DOHH2 (cell line): ENCODE measurements around the gene TFB1M.

Experiments used
- H3F3A ChIP-seq: fragments of 200-600 bp; sonication (generic), shearing (Covaris generic); 2 replicates; pipeline ENCODE4 v1.6.0; 2016; ENCODE audit warnings: antibody characterized with exemption, mild to moderate bottlenecking; ENCODE audit not compliant: control insufficient read depth, insufficient read depth
- H3K27ac ChIP-seq: fragments of 200-600 bp; sonication (generic); 2 replicates; pipeline ENCODE4 v1.5.1; 2014; ENCODE audit warnings: low read depth, mild to moderate bottlenecking, low read length, moderate library complexity
- H3K27me3 ChIP-seq: fragments of 200-600 bp; sonication (generic); 2 replicates; pipeline ENCODE4 v1.6.1; 2014; ENCODE audit warnings: mild to moderate bottlenecking, low read length, mixed read lengths; ENCODE audit not compliant: control insufficient read depth
- H3K36me3 ChIP-seq: fragments of 200-600 bp; sonication (generic); 2 replicates; pipeline ENCODE4 v1.6.1; 2014; ENCODE audit warnings: mild to moderate bottlenecking, low read length, moderate library complexity, mixed read lengths; ENCODE audit not compliant: control insufficient read depth
- H3K4me1 ChIP-seq: fragments of 200-600 bp; sonication (generic); 2 replicates; pipeline ENCODE4 v1.6.1; 2014; ENCODE audit warnings: mild to moderate bottlenecking, low read length, mixed read lengths; ENCODE audit not compliant: control insufficient read depth
- H3K4me2 ChIP-seq: fragments of 200-600 bp; sonication (generic); 2 replicates; pipeline ENCODE4 v1.6.0; 2014; ENCODE audit warnings: mild to moderate bottlenecking, low read length, moderate library complexity
- H3K4me3 ChIP-seq: fragments of 200-600 bp; sonication (generic); 2 replicates; pipeline ENCODE4 v1.5.1; 2014; ENCODE audit warnings: mild to moderate bottlenecking, low read length, mixed read lengths
- H3K79me2 ChIP-seq: fragments of 200-600 bp; sonication (generic); 2 replicates; pipeline ENCODE4 v1.6.1; 2014; ENCODE audit warnings: mild to moderate bottlenecking, low read length, mixed read lengths; ENCODE audit not compliant: control insufficient read depth
- H3K9me2 ChIP-seq: fragments of 200-600 bp; sonication (generic); replicated peaks from 2 replicates; pipeline ENCODE4 v1.6.1; 2014; ENCODE audit warnings: mild to moderate bottlenecking, low read length, mixed read lengths; ENCODE audit not compliant: control insufficient read depth
- H3K9me3 ChIP-seq: fragments of 200-600 bp; sonication (generic); 2 replicates; pipeline ENCODE4 v1.6.1; 2014; ENCODE audit warnings: antibody characterized with exemption, low read length, mixed read lengths; ENCODE audit not compliant: control insufficient read depth, insufficient read depth
- H4K20me1 ChIP-seq: fragments of 200-600 bp; sonication (generic); 2 replicates; pipeline ENCODE4 v1.6.0; 2014; ENCODE audit warnings: low read depth, mild to moderate bottlenecking, antibody characterized with exemption, low read length, moderate library complexity; ENCODE audit not compliant: control insufficient read depth, insufficient read depth
- CTCF ChIP-seq: fragments of 200-600 bp; sonication (generic); IDR thresholded peaks from one replicate; pipeline ENCODE4 v1.5.1; 2014; ENCODE audit warnings: antibody characterized with exemption, mild to moderate bottlenecking, low read depth, low read length; ENCODE audit not compliant: poor library complexity, severe bottlenecking
- EZH2phosphoT487 ChIP-seq: fragments of 200-600 bp; sonication (generic); IDR thresholded peaks from 2 replicates; pipeline ENCODE4 v1.6.1; 2017; ENCODE audit warnings: borderline replicate concordance, mild to moderate bottlenecking, antibody characterized with exemption, low read length, moderate library complexity, mixed read lengths

The TFB1M gene

GRCh38 chr6:155254139-155254538 is 60.1 kb downstream of the TFB1M start:
- H3K9me3 ChIP-seq = no peaks in the 10 kb centered on the region
- no peaks in the 10 kb centered on the region for H3K27me3 ChIP-seq
- no peaks in the 10 kb centered on the region for H4K20me1 ChIP-seq
- no peaks in the 10 kb centered on the region for H3F3A ChIP-seq
- no peaks in the 10 kb centered on the region for H3K9me2 ChIP-seq
- H3K36me3 ChIP-seq = peaks cover 82% of the 10 kb centered on the region
- no peak overlapping the region for H3K4me3 ChIP-seq
- TF ChIP-seq EZH2phosphoT487 (no peak), CTCF (no peak)
- no peaks in the 10 kb centered on the region for H3K79me2 ChIP-seq
- H3K4me1 ChIP-seq = no peaks in the 10 kb centered on the region
- H3K4me2 ChIP-seq = no peak overlapping the region
- H3K27ac ChIP-seq = no peak overlapping the region

GRCh38 chr6:155253337-155253736 is 60.9 kb downstream of the TFB1M start:
- no peak overlapping the region for H3K4me2 ChIP-seq
- no peaks in the 10 kb centered on the region for H3F3A ChIP-seq
- H3K9me3 ChIP-seq = no peaks in the 10 kb centered on the region
- H3K4me1 ChIP-seq = no peaks in the 10 kb centered on the region
- no peak overlapping the region for H3K4me3 ChIP-seq
- TF ChIP-seq CTCF = no peak
- no peaks in the 10 kb centered on the region for H3K79me2 ChIP-seq
- no peaks in the 10 kb centered on the region for H3K9me2 ChIP-seq
- no peak overlapping the region for H3K27ac ChIP-seq
- peaks cover 77% of the 10 kb centered on the region for H3K36me3 ChIP-seq
- no peaks in the 10 kb centered on the region for H4K20me1 ChIP-seq
- no peaks in the 10 kb centered on the region for H3K27me3 ChIP-seq

GRCh38 chr6:155252581-155252980 is 61.7 kb downstream of the TFB1M start:
- no peak overlapping the region for H3K4me2 ChIP-seq
- no peaks in the 10 kb centered on the region for H3K27me3 ChIP-seq
- H3K9me3 ChIP-seq = no peaks in the 10 kb centered on the region
- H3K27ac ChIP-seq = no peak overlapping the region
- H3K4me1 ChIP-seq = no peaks in the 10 kb centered on the region
- H3K4me3 ChIP-seq = no peak overlapping the region
- H3K9me2 ChIP-seq = no peaks in the 10 kb centered on the region
- no peak for TF ChIP-seq EZH2phosphoT487
- no peak for TF ChIP-seq CTCF
- H3K36me3 ChIP-seq = peaks cover 77% of the 10 kb centered on the region
- no peaks in the 10 kb centered on the region for H4K20me1 ChIP-seq
- H3F3A ChIP-seq = no peaks in the 10 kb centered on the region
- H3K79me2 ChIP-seq = no peaks in the 10 kb centered on the region
